GM18907 (cell line): Measurements from ENCODE around the gene P2RX3.
"Not testable (repeated sequence)": the region's sequence is repeated elsewhere in the genome, so short reads cannot be mapped to it uniquely, and the experiment has no call there.

Experiments
- ATAC-seq: cut with Tn5 transposase; IDR thresholded peaks from one replicate; pipeline ENCODE4 v1.9.1; 2021; ENCODE audit warnings: mild to moderate bottlenecking, moderate library complexity; ENCODE audit not compliant: unreplicated experiment

P2RX3 gene

DNA sequence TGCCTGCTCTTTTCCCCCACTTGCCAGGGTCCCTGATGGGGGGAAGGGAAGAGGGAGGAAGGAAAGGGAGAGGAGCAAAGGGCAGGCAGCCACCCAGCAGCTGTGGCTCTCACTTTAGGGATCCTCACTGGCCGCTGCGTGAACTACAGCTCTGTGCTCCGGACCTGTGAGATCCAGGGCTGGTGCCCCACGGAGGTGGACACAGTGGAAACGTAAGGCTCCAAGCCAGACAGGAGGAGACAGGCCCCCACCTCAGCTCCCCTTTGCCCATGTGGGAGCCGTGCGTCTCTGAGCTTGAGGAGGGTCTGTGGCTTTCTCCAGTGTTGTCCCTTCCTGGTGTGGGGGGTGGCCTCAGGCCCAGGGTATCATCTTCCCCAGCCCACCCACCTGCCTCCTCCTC is 9.9 kb downstream of the P2RX3 start:
- no peak for ATAC-seq

DNA sequence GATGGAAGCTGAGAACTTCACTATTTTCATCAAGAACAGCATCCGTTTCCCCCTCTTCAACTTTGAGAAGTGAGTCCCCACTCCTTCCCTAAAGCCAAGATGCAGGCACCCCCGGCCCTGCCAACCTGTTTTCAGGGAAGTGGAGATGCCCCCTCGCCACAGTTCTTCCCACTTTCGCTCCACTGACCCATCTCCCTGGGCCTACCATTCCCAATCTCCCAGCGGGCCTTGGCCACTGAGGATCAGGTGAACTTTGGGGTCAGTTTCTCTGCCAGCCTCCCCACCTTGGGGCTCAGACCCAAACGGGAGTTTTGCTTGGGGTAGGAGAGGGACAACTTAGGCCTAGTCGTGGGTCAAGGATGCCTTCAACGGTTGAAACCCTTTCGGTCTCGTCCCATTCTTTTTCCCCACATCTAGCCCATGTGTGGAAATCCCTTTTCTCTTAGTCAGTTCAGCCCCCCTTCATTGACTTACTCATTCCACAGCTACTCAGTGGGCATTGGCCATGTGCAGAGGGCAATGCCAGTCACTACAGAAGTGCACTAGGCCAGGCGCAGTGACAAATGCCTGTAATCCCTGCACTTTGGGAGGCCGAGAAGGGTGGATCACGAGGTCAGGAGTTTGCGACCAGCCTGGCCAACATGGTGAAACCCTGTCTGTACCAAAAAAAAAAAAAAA is 10.6 kb downstream of the P2RX3 start:
- ATAC-seq, result no peak

DNA sequence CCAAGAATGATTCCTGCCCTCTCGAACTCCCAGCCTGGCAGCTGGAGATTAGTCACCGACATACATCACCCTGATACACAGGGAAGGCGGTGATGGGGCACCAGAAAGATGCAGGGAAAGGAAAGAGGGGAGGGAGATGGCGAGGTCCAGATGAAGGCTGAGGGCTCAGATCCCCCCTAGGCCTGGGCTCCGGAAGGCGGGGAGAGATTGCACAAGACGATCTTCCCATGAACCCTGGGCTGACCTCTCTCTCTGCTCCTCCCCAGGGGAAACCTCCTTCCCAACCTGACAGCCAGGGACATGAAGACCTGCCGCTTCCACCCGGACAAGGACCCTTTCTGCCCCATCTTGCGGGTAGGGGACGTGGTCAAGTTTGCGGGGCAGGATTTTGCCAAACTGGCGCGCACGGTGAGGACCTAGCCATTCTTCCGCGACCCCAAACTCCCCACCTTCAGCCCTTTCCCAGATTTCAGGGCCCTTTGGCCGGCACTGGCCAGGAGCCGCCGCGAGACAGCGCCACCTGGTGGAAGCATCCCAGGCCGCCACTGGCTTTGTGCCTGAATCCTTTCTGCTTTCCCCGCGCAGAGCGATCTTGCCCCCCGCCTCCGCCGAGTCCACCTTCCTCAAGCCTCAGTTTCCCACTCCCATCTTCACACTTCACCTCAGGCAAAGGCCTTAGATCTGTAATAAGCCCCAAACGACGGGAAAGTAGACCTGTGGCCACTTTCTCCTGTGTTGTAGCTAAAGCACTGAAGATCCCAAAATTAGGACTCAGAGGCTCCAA is 11.5 kb downstream of the P2RX3 start:
- ATAC-seq, result no peak

DNA sequence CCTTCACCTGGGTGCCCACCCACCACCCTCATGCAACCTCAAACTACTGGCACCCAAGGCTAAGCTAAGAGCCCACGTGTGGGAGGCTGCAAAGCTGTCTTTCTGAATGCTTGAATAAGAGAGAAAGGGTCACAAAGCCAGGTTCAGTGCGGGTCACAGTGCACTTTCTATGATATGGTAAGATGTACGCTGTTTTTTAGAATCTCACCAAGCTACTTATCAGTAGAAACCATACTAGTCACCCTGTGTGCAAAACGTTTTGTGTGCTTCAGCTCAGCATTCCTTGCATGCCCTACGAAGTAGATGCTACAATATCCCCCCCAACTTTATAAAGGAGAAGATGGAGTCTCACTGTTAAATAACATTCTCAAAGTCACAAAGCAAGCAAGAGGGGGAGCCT is 14.9 kb downstream of the P2RX3 start:
- ATAC-seq, result no peak

DNA sequence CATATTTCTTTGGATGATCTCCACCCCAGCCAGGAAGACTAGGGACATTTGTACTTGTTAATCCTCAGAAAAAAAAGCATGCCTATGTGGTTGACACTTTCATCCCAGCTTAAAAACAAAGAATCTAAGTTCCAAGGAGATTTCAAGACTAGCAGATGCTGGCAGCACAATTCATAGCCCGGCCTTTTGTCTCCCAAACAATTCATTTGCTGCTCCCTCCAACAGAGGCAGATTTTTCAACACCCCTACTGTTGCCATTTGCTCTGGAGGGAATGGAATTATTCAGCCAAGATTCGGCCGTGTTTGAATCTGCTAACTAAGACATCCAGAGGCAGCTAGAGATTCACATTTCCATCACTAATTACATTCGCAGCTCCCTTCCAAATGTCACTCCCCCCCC is 15.3 kb downstream of the P2RX3 start:
- no peak for ATAC-seq

DNA sequence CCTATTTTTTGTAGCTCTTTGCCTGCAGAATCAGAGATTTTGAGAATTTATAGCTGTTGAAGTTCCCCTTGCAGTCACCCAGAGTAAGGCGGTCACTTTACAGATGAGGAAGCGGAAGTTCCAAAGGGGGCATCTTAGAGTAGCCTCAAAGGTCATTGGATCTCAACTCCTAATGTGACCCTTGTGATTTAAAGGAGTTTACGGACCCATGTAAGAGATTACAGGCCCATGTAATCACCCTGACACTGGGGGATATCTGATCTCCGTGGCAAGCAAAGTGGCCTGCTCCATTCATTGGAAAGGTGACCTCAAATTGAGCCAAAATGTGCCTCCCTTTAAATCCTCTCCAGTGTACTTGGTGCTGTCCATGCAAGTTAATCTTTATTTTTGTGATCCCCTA is 15.7 kb downstream of the P2RX3 start:
- no peak for ATAC-seq

DNA sequence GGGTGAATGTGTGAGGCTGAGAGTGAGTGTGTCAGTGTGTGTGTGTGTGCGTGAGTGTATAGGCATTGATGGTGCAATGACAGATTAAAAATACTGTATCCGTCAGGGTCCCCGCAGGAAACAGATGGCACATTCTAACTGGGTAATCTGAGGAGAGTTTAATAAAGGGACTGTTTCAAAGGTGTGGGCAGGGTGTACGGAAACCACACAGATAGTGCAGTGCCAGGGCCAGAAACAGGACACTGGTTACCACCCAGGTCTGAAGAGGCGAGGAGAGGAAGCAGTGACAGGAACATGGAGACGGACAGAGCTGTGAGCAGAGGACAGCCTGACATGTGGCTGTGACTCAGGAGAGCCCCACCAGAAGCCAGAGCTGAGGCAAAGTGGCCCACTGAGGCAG is 16.5 kb downstream of the P2RX3 start:
- peak; percentile 49 for ATAC-seq

DNA sequence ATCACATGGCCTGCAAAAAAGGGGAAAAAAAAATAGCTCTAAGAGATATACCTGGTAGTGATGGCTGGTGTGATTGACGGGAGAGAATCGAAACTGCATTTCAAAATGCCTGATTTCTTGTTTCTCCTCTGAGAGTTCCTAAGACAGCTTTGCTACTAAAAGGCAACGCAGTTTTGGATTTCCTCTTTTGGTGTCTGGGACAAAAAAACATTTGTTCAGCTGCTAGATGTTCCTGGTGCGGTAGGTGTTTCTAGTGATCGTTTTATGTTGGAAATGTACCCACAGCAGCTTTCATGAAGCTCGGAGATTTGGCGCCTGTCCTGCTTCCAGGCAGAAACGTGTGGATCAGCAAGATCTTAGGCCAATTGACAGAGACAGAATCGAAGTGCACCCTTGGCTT is 18.1 kb downstream of the P2RX3 start:
- no peak for ATAC-seq

DNA sequence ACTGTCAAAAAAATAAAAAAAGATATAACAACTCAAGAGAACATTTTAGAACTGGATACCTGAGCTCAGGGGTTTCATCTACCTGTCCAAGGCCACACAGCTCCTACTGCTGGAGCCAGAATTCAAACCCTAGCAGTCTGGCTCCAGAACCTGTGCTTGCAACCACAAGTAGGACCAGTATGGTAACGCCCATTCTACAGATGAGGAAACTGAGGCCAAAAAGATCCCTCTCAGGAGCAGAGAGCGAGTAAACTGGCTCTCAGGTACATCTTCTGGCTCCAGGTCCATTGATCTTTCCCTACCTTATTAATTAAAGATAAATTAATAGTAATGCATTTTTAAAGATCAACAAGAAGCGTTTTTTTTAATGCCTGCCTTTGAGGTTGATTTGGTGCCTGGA is 19.2 kb downstream of the P2RX3 start:
- ATAC-seq, result no peak

DNA sequence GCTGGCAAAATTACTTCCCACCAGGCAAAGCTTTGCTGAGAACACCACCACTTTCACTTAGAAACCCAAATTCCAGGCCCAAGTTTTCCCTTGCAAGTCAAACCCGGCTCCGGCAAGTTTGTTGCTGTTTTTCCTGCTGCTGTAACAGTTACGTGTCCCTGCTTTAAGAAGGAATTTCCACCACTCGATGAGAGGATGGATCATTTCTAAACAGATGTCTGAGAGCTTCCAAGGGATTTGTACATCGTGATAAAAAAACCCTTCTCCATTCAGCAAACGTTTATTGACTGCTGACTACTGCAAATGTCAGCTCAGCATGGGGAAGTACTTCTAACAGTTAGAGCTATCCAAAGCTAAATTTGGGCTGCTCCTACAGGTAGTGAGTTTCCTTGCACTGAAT is 19.7 kb downstream of the P2RX3 start:
- ATAC-seq, result no peak

DNA sequence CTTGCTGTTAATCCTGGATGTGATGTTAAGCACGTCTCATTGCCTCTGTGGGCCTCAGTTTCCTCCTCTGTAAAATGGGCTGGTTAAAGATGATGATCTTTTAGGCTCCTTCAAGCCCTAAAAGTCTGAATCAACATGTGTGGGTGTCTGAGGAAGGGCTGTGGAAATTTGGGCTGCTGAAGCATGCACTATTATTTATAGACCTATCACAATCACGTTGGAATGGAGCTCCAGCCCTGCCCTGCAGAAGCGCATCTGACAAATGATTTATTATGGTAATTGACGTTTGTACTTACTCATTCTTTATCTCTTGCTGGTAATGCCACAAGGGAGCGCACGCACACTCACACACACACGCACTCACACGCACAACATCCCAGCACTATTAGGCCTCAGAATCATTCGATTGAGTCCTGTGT is 20.4 kb downstream of the P2RX3 start:
- ATAC-seq, result no peak

DNA sequence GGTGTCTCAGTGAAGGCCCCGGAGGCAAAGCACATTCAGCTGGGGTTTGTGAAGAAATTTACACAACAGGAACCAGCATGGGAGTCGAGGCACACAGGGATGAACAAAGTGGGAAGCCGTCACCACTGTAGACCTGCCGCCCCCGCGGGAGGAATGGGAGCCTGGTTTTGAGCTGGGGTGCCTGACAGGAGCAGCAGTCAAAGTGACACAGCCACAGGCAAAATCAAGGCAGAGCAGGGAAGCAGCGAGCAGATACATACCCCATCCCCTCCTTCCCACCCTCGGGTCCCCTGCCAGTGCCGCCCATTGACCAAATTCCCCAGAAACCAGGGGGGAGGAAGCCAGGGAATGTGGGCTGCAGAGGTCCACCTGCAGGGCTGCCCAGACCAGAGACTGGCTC is 20.8 kb downstream of the P2RX3 start:
- ATAC-seq, result no peak

DNA sequence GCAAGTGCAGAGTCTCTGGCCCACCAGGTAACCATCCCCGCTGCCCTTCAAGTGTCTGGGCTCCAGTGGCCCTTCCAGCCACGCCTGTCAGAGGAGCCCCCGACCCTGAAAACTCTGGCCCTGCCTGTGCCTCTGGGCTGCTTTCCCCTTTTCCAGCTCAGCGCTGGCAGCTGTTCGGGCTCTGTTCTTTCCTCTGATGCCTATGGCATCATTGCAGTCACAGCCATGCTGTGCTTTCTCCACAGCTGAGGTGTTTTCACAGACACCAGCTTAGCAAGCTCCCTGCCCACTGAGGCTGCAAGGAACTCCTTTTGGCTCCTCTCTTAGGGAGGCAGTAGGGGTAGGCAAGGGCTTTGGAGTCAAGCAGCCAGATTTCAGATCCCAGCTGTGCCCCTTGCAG is 21.2 kb downstream of the P2RX3 start:
- ATAC-seq, result no peak

DNA sequence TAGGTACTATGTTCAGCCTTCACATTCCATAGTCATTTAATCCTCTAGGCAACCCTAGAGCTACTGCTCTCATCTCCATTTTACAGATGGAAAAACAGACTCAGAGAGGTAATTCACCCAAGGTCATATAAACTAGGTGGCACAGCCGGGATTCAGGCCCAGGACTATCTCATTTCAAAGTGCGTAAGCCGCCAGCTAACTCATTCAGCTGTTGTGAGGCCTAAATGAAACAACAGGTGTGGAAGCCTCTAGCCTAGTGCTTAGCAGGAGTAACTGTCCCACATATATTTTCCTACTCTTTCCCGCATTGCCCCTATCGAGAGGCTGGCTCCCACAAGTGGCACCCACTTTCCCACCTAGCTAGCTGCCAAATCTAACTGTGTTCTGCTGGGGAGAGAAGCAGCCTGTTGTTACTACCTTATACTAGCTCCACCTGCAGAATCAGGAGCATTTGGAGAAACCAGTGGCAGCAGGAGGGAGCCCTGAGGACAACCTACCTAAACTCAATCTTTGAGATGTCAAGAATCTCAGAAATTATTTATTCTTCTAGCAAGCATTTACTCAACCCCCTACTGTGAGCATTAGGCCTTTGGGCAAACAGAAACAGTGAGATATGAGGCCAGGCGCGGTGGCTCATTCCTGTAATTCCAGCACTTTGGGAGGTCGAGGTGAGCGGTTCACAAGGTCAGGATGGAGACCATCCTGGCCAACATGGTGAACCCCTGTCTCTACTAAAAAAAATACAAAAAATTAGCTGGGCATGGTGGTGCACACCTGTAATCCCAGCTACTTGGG is 21.9 kb downstream of the P2RX3 start:
- ATAC-seq, result no peak

DNA sequence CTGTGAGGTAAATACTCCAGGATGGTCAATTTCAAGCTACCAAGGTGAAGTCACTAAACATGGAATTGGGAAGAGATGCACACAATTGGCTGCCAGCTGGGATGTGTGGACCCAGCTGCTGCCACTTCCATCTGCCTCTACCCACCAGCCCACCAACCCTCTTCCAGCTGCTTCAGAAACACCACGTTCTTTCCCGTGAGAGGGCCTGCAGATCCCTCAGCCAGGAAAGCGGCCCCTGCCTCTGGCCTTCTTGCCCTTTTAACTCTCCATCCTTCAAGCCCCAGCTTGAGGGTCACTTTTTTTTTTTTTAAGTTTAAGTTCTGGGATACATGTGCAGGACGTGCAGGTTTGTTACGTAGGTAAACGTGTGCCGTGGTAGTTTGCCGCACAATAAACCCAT is 22.8 kb downstream of the P2RX3 start:
- no peak for ATAC-seq

DNA sequence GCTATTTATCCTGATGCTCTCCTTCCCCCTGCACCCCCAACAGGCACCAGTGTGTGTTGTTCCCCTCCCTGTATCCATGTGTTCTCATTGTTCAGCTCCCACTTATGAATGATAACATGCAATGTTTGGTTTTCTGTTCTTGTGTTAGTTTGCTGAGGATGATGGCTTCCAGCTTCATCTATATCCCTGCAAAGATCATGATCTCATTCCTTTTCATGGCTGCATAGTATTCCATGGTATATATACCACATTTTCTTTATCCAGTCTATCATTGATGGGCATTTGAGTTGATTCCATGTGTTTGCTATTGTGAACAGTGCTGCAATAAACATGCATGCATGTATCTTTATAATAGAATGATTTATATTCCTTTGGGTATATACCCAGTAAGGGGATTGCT is 23.3 kb downstream of the P2RX3 start:
- not testable (repeated sequence) for ATAC-seq

DNA sequence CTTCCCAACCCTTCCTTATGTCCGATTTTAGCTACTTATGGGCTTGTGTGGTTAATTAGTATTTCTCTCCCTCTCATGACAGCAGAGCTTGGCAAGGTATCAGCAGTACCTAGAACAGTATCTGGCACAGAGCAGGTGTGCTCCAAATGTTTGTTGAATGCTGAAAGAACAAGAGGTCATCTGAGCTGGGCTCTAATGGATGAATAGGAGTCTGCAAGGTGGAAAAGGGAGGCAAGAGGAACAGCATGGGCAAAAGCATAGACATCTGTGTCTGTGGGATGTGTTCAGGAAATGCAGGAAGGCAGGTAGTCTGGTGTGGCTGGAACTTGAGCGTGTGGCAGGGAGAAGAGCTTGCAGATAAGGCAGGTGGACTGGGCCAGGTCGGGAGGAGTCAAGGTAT is 23.8 kb downstream of the P2RX3 start:
- ATAC-seq, result no peak

DNA sequence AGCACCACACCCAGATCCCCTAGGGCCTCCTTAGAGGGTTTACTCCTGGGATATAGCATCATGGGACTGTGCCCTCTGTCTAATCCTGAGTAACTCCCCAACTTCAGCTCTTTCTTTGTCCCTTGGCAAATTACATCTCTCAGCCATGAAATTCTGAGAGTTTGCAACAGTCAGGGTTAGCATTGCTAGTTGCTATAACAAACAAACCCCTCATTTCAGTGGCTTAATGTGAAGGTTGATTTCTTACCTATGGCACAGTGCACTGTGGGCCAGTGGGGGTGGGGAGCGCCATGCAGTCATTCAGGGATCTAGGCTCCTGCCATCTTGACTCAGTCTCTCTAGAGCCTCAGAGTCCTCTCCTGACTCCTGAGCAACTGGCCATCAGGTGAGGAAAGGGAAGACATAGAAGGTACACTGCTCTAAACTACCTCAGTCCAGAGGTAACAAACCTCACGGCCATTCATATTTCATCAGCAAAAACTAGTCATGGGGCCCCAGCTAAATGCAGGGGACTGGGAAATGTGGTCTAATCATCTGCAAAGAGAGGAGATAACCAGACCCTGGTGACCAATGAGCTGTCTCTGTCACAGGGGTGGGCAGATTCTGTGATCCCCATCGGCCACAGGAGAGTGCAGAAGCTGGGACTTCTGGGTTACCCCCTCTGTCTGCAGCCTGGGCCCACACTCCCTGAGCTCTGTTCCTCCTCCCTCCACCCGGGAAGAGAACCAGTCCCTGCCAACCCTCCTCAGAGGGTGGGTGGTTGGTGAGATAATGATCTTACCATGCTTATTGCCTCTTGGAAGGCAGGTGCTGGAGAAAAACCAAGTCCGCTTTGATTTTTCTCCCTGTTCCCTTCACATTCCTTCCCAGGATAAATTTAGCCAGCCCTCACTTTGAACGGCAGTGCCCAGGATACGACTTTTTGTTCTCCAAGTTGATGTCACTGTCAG is 25.3 kb downstream of the P2RX3 start:
- no peak for ATAC-seq

DNA sequence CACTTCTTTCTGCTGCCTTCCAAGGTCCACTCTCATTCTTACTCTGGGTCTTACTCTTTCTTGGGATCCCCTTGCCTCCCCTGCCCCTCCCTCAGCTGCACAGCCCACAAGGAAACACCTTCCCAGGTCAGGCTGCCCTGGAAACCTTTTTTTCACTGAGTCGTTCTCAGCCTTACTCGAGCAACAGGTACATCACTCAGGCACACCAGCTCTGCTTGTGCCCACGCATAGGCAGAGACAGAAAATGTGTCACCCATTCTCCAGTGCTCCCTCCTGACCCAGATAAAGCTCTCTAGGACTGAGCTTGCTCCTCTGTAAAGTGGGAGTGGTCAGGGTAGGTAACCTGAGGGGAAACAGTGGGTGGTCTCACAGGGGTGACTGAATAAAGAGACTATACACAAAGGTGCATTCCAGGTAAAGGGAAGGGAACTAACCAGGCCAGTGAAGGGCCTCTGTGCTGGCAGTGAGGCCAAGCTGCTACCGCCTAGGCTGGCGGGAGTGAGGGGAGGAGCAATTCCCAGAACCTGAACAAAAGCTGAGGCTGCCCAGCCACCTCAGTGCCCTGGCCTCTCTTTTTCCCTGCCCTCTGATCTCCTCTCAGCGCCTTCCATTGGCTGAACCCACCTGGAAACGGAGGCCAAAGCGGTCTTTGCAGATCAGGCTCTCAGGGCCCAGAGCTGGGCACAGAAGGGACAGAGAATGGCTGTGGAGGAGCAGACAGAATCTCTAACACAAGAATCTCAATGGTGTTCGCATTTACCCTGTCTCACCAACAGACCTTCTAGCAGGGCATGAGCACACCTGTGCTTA is 26.9 kb downstream of the P2RX3 start:
- no peak for ATAC-seq
